Astrocyte of the hippocampus (primary cell): ENCODE results near the gene MTG2.

ENCODE experiments used
- DNase-seq: peaks from one replicate; pipeline ENCODE4 v3.0.0; 2011; ENCODE audit warnings: low read depth, low spot score

Gene MTG2

GRCh38 chr20:62182469-62183425 lies at the start of gene MTG2:
TSS of gene MTG2 (plus strand) at chr20:62183028. CDS start at chr20:62193421, 10,393 bp downstream.
- DNase-seq, result peak; percentile 98

- no peak for DNase-seq
These were observed 49.6 kb upstream of the MTG2 start for GRCh38 chr20:62133051-62133845.

- no peak for DNase-seq
These were observed 49.0 kb upstream of the MTG2 start for GRCh38 chr20:62133864-62134263.

- no peak for DNase-seq
These were observed 48.0 kb upstream of the MTG2 start for GRCh38 chr20:62134735-62135231.

GRCh38 chr20:62135573-62136266 lies 47.1 kb upstream of the MTG2 start:
- no peak for DNase-seq

GRCh38 chr20:62136283-62137091 lies 46.3 kb upstream of the MTG2 start:
- peak; percentile 85 for DNase-seq

GRCh38 chr20:62137092-62137384 lies 45.8 kb upstream of the MTG2 start:
- DNase-seq, result no peak

GRCh38 chr20:62137478-62138203 lies 45.2 kb upstream of the MTG2 start:
- DNase-seq, result no peak

GRCh38 chr20:62138204-62138543 lies 44.7 kb upstream of the MTG2 start:
- DNase-seq, result no peak

- DNase-seq, result no peak
These were observed 43.9 kb upstream of the MTG2 start for GRCh38 chr20:62138912-62139311.

- DNase-seq, result no peak
These were observed 43.2 kb upstream of the MTG2 start for GRCh38 chr20:62139636-62140035.

- no peak for DNase-seq
These were observed 41.8 kb upstream of the MTG2 start for GRCh38 chr20:62141043-62141396.

GRCh38 chr20:62141397-62142251 lies 41.2 kb upstream of the MTG2 start:
- DNase-seq, result peak; percentile 42

GRCh38 chr20:62142252-62143080 lies 40.4 kb upstream of the MTG2 start:
- DNase-seq, result peak; percentile 47

GRCh38 chr20:62143081-62143956 lies 39.5 kb upstream of the MTG2 start, which contains the start of the genes PSMA7 and SS18L1:
TSS of gene PSMA7 (minus strand) at chr20:62143394. CDS start at chr20:62143303, 91 bp downstream.
TSS of gene SS18L1 (plus strand) at chr20:62143769. CDS start at chr20:62143821, 52 bp downstream.
- peak; percentile 96 for DNase-seq

- peak; percentile 82 for DNase-seq
These were observed 38.6 kb upstream of the MTG2 start for GRCh38 chr20:62143957-62144825.

GRCh38 chr20:62145688-62146018 lies 37.2 kb upstream of the MTG2 start:
- no peak for DNase-seq
